ENCODE data around the gene TTC39A.

TTC39A gene

GRCh38 chr1:51283979-51284378 is 46.4 kb downstream of the TTC39A start:
- Histone ChIP-seq H3K27ac (no peak overlapping the region), H3K4me1 (peaks cover 0 to 20% (median 10%) of the 10 kb centered on the region in 4 donors), H3K27me3 (no peaks in the 10 kb centered on the region), H3K36me3 (peaks cover 0 to 11% (median 0%) of the 10 kb centered on the region in 3 donors), H3K4me3 (no peak overlapping the region), H3K9me3 (no peaks in the 10 kb centered on the region)
- intact Hi-C loops (cut with DNase I; ENCODE audit: low total_unique reads), result no loop called here
- DNase-seq, result no peak
- no peak for TF ChIP-seq CTCF (IDR thresholded peaks at IDR 0.05)

- no peaks in the 10 kb centered on the region for H3K27me3 ChIP-seq
- H3K27ac ChIP-seq, result peak overlapping the region in 1 of 2 donors; percentile 52
- no peak for DNase-seq
- intact Hi-C loops (cut with DNase I; ENCODE audit: low total_unique reads), result no loop called here
- peaks cover 0 to 2% (median 0%) of the 10 kb centered on the region in 3 donors for H3K36me3 ChIP-seq
- H3K4me3 ChIP-seq, result peak overlapping the region in 1 of 2 donors; percentile 24
- H3K9me3 ChIP-seq, result no peaks in the 10 kb centered on the region
- no peak for TF ChIP-seq CTCF (IDR thresholded peaks at IDR 0.05)
- peaks cover 0 to 20% (median 10%) of the 10 kb centered on the region in 4 donors for H3K4me1 ChIP-seq
Observed at GRCh38 chr1:51282605-51283004, 47.8 kb downstream of the TTC39A start.

- Histone ChIP-seq H3K27ac (peak overlapping the region in 1 of 2 donors; percentile 52), H3K27me3 (no peaks in the 10 kb centered on the region), H3K9me3 (no peaks in the 10 kb centered on the region), H3K4me3 (no peak overlapping the region), H3K36me3 (peaks cover 0 to 9% (median 0%) of the 10 kb centered on the region in 3 donors), H3K4me1 (peaks cover 0 to 20% (median 10%) of the 10 kb centered on the region in 4 donors)
- intact Hi-C loops (cut with DNase I; ENCODE audit: low total_unique reads), result no loop called here
- TF ChIP-seq CTCF (IDR thresholded peaks at IDR 0.05), result no peak
- no peak for DNase-seq
Observed at GRCh38 chr1:51281807-51282206, 48.6 kb downstream of the TTC39A start.

- H3K9me3 ChIP-seq, result no peaks in the 10 kb centered on the region
- intact Hi-C loops (cut with DNase I; ENCODE audit: low total_unique reads), result no loop called here
- no peak for TF ChIP-seq CTCF (IDR thresholded peaks at IDR 0.05)
Observed at GRCh38 chr1:51280321-51280978, 49.9 kb downstream of the TTC39A start.

GRCh38 chr1:51276286-51276685 is 54.1 kb downstream of the TTC39A start:
- no peak overlapping the region for H3K27ac ChIP-seq
- no peaks in the 10 kb centered on the region for H3K9me3 ChIP-seq
- no peak overlapping the region for H3K4me3 ChIP-seq
- intact Hi-C loops (cut with DNase I; ENCODE audit: low total_unique reads), result no loop called here
- H3K27me3 ChIP-seq, result no peaks in the 10 kb centered on the region
- TF ChIP-seq CTCF (IDR thresholded peaks at IDR 0.05), result no peak
- peaks cover 0 to 16% (median 3%) of the 10 kb centered on the region in 4 donors for H3K4me1 ChIP-seq
- no peak for DNase-seq
- H3K36me3 ChIP-seq, result peaks cover 0 to 21% (median 5%) of the 10 kb centered on the region in 3 donors

More at GRCh38 chr1:51280321-51280978, 49.9 kb downstream of the TTC39A start:
- Histone ChIP-seq H3K36me3 (peaks cover 0 to 12% (median 5%) of the 10 kb centered on the region in 3 donors), H3K27ac (no peak overlapping the region), H3K27me3 (no peaks in the 10 kb centered on the region), H3K4me1 (peaks cover 0 to 20% (median 10%) of the 10 kb centered on the region in 4 donors), H3K4me3 (no peak overlapping the region)
- DNase-seq, result no peak

All from tibial artery (tissue), 4 donors.